Hepatocyte (in vitro differentiated cells): ENCODE measurements around the gene MDM4. TPM values are rescaled to one million over a fixed set of nuclear protein-coding genes. Genes with fewer than 3 reads are reported as not detected.

Source experiments
- DNase-seq: peaks from one replicate; pipeline ENCODE4 v3.0.0-alpha.2; 2016; ENCODE audit warnings: low spot score
- H2AFZ ChIP-seq: fragments of 200-600 bp; sonication (generic); 2 replicates; pipeline ENCODE4 v1.6.0; 2016; ENCODE audit warnings: antibody characterized with exemption, mild to moderate bottlenecking
- H3K27ac ChIP-seq: fragments of 200-600 bp; sonication (generic); 2 replicates; pipeline ENCODE4 v1.5.1; 2016; ENCODE audit warnings: mild to moderate bottlenecking
- H3K27me3 ChIP-seq: fragments of 200-600 bp; sonication (generic); 2 replicates; pipeline ENCODE4 v1.6.1; 2016
- H3K36me3 ChIP-seq: fragments of 200-600 bp; sonication (generic); replicated peaks from 2 replicates; pipeline ENCODE4 v1.5.1; 2016; ENCODE audit warnings: low read depth; ENCODE audit not compliant: insufficient read depth
- H3K4me1 ChIP-seq: fragments of 200-600 bp; sonication (generic); 2 replicates; pipeline ENCODE4 v1.5.1; 2016; ENCODE audit warnings: mild to moderate bottlenecking, moderate library complexity; ENCODE audit not compliant: insufficient read depth
- H3K4me2 ChIP-seq: fragments of 200-600 bp; sonication (generic); 2 replicates; pipeline ENCODE4 v1.6.0; 2016
- H3K4me3 ChIP-seq: fragments of 200-600 bp; sonication (generic); 2 replicates; pipeline ENCODE4 v1.5.1; 2016; ENCODE audit warnings: mild to moderate bottlenecking
- H3K79me2 ChIP-seq: fragments of 200-600 bp; sonication (generic); 2 replicates; pipeline ENCODE4 v1.6.0; 2017; ENCODE audit warnings: mild to moderate bottlenecking
- H3K9me2 ChIP-seq: fragments of 200-600 bp; sonication (generic); replicated peaks from 2 replicates; pipeline ENCODE4 v1.6.0; 2017; ENCODE audit warnings: mild to moderate bottlenecking; ENCODE audit not compliant: insufficient read depth
- H3K9me3 ChIP-seq: fragments of 200-600 bp; sonication (generic); 2 replicates; pipeline ENCODE4 v1.5.1; 2016; ENCODE audit warnings: low read depth, mild to moderate bottlenecking
- H4K20me1 ChIP-seq: fragments of 200-600 bp; sonication (generic); 2 replicates; pipeline ENCODE4 v1.6.0; 2016; ENCODE audit warnings: mild to moderate bottlenecking; ENCODE audit not compliant: insufficient read depth, poor library complexity, severe bottlenecking
- EZH2 ChIP-seq: fragments of 200-600 bp; sonication (generic); IDR thresholded peaks from 2 replicates; pipeline ENCODE4 v1.6.1; 2016; ENCODE audit warnings: antibody characterized with exemption, mild to moderate bottlenecking, borderline replicate concordance
- EZH2phosphoT487 ChIP-seq: fragments of 200-600 bp; sonication (generic); IDR thresholded peaks from one replicate; pipeline ENCODE4 v1.6.1; 2018; ENCODE audit warnings: antibody characterized with exemption, mild to moderate bottlenecking, low read depth, moderate library complexity; ENCODE audit not compliant: unreplicated experiment, severe bottlenecking
- WGBS: methylation state at CpG from one replicate; pipeline ENCODE4 v1.1.6; 2016; ENCODE audit warnings: low lambda C conversion rate; ENCODE audit errors: missing lambda C conversion rate; 5-methylcytosine and 5-hydroxymethylcytosine counted together
- polyA plus RNA-seq: library from polyadenylated mRNA; unstranded; fragments of >200 nt; fragmentation: Nextera tagmentation; extraction: Ambion mirVana; gene quantifications from 2 replicates; pipeline ENCODE4 v1.2.1, GENCODE V29; 2016
- total RNA-seq: library from RNA; depleted of rRNA; stranded (reverse); fragments of >200 nt; gene quantifications from 2 replicates; pipeline ENCODE4 v1.2.3, GENCODE V29; 2014
- TF ChIP-seq, protein P1 (sequence below): fragments of 200-600 bp; sonication (generic); IDR thresholded peaks from 2 replicates; pipeline ENCODE4 v1.5.1; 2016; ENCODE audit warnings: antibody characterized with exemption, mild to moderate bottlenecking; ENCODE audit not compliant: poor library complexity

The MDM4 gene
- total and polyA plus RNA-seq, 2 experiments from 2014 or later: 15.4 to 47.8 TPM

- Histone ChIP-seq H3K9me2 (no peaks in the 10 kb centered on the region), H3K27ac (no peak overlapping the region), H3K4me3 (no peak overlapping the region), H3K79me2 (peaks cover 47% of the 10 kb centered on the region), H3K36me3 (no peaks in the 10 kb centered on the region), H4K20me1 (peaks cover 22% of the 10 kb centered on the region), H3K4me2 (no peak overlapping the region), H2AFZ (no peak overlapping the region), H3K4me1 (peaks cover 10% of the 10 kb centered on the region), H3K27me3 (no peaks in the 10 kb centered on the region), H3K9me3 (no peaks in the 10 kb centered on the region)
- DNase-seq: no peak
- WGBS: 95% methylated on average over 8 of the region's 8 CpGs
- TF ChIP-seq, protein P1, sequence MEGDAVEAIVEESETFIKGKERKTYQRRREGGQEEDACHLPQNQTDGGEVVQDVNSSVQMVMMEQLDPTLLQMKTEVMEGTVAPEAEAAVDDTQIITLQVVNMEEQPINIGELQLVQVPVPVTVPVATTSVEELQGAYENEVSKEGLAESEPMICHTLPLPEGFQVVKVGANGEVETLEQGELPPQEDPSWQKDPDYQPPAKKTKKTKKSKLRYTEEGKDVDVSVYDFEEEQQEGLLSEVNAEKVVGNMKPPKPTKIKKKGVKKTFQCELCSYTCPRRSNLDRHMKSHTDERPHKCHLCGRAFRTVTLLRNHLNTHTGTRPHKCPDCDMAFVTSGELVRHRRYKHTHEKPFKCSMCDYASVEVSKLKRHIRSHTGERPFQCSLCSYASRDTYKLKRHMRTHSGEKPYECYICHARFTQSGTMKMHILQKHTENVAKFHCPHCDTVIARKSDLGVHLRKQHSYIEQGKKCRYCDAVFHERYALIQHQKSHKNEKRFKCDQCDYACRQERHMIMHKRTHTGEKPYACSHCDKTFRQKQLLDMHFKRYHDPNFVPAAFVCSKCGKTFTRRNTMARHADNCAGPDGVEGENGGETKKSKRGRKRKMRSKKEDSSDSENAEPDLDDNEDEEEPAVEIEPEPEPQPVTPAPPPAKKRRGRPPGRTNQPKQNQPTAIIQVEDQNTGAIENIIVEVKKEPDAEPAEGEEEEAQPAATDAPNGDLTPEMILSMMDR: no peak
- TF ChIP-seq EZH2: no peak
- TF ChIP-seq EZH2phosphoT487: no peak
Observed at GRCh38 chr1:204528677-204529076, 12.5 kb downstream of the MDM4 start.

- Histone ChIP-seq H3K4me2 (no peak overlapping the region), H3K4me1 (peaks cover 5% of the 10 kb centered on the region), H2AFZ (no peak overlapping the region), H3K4me3 (no peak overlapping the region), H3K9me3 (no peaks in the 10 kb centered on the region), H3K27me3 (no peaks in the 10 kb centered on the region), H3K36me3 (no peaks in the 10 kb centered on the region), H3K79me2 (peaks cover 41% of the 10 kb centered on the region), H3K9me2 (no peaks in the 10 kb centered on the region), H3K27ac (no peak overlapping the region), H4K20me1 (peaks cover 15% of the 10 kb centered on the region)
- DNase-seq: no peak
- TF ChIP-seq, protein P1: no peak
- no peak for TF ChIP-seq EZH2phosphoT487
- TF ChIP-seq EZH2: no peak
- 92% methylated on average over 7 of the region's 7 CpGs for WGBS
Observed at GRCh38 chr1:204529371-204529895, 13.2 kb downstream of the MDM4 start.

- Histone ChIP-seq H3K36me3 (no peaks in the 10 kb centered on the region), H4K20me1 (peaks cover 9% of the 10 kb centered on the region), H3K9me2 (no peaks in the 10 kb centered on the region), H3K4me1 (no peaks in the 10 kb centered on the region), H3K4me3 (no peak overlapping the region), H3K4me2 (no peak overlapping the region), H3K27ac (no peak overlapping the region), H2AFZ (no peak overlapping the region), H3K27me3 (no peaks in the 10 kb centered on the region), H3K79me2 (peaks cover 32% of the 10 kb centered on the region), H3K9me3 (no peaks in the 10 kb centered on the region)
- 97% methylated on average over 1 of the region's 1 CpG for WGBS
- TF ChIP-seq EZH2: no peak
- no peak for DNase-seq
Observed at GRCh38 chr1:204530932-204531331, 14.7 kb downstream of the MDM4 start.

DNA sequence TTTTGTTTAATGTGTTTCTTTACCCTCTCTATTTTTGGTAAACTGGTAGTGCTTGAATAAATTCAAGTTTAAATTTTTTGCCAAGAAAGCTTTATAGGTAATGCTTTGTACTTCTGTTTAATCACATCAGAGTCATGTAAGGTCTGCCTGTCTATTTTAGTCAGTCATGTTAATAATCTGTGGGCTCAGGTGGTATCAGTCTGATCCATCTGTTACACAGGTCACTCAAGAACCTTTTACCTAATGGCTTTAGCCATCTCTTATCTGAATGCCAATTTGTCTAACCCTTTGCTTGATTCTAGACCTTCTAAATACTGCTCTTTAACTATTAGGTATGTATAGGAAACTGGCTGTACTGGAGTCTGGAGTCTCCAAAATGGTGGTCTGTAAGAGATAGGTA is 16.6 kb downstream of the MDM4 start:
- TF ChIP-seq EZH2 (no peak), EZH2phosphoT487 (no peak)
- TF ChIP-seq, protein P1: no peak
- Histone ChIP-seq H3K36me3 (peaks cover 3% of the 10 kb centered on the region), H3K27me3 (no peaks in the 10 kb centered on the region), H3K4me2 (no peak overlapping the region), H2AFZ (no peak overlapping the region), H3K9me2 (no peaks in the 10 kb centered on the region), H3K27ac (no peak overlapping the region), H3K9me3 (no peaks in the 10 kb centered on the region), H3K79me2 (peaks cover 15% of the 10 kb centered on the region), H3K4me1 (no peaks in the 10 kb centered on the region), H3K4me3 (no peak overlapping the region), H4K20me1 (peaks cover 8% of the 10 kb centered on the region)
- no peak for DNase-seq
